IPS-18a (cell line): ENCODE results near the gene ETDC.
"Not testable (repeated sequence)": the region's sequence is repeated elsewhere in the genome, so short reads cannot be mapped to it uniquely, and the experiment has no call there.

Experiments used
- H3K27ac ChIP-seq: one replicate; pipeline ENCODE4 v1.5.1; 2013; ENCODE audit warnings: low read length
- H3K27me3 ChIP-seq: one replicate; pipeline ENCODE4 v1.6.1; 2013; ENCODE audit warnings: mild to moderate bottlenecking, low read length; ENCODE audit not compliant: control insufficient read depth, insufficient read depth
- H3K36me3 ChIP-seq: one replicate; pipeline ENCODE4 v1.6.1; 2013; ENCODE audit warnings: low read depth, low read length; ENCODE audit not compliant: control insufficient read depth
- H3K4me1 ChIP-seq: one replicate; pipeline ENCODE4 v1.6.1; 2013; ENCODE audit warnings: low read depth, low read length; ENCODE audit not compliant: control insufficient read depth
- H3K4me3 ChIP-seq: one replicate; pipeline ENCODE4 v1.5.1; 2013; ENCODE audit warnings: low read length
- H3K9ac ChIP-seq: one replicate; pipeline ENCODE4 v1.6.1; 2013; ENCODE audit warnings: mild to moderate bottlenecking, low read length, moderate library complexity
- H3K9me3 ChIP-seq: one replicate; pipeline ENCODE4 v1.6.1; 2013; ENCODE audit warnings: low read depth, low read length; ENCODE audit not compliant: control insufficient read depth

Gene ETDC

DNA sequence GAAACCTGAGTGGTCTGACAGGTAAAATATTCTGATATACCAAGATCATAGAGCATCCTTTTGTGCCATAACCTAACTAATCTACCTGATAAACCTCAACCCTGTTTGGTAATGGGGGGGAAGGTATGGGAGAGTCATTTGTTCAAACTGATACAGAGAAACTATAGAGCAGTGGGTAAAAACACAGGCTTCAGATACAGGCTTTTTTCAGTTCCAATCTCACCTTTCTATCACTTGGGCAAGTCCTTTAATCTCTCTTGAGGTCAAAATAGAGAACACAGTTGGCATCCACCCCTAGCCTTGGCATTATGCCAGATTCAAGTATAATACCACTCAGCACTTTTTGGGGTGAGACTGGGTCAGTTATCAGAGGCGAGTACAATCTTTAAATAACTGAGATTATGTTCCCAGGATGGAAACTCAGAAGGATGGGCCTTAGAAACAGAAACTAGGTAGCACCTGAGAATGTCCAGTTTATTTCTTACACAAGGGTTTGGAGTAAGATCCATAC is 880 bp upstream of the ETDC start:
- Histone ChIP-seq H3K4me3 (no peak overlapping the region), H3K27ac (no peak overlapping the region), H3K4me1 (no peaks in the 10 kb centered on the region), H3K27me3 (no peaks in the 10 kb centered on the region), H3K9ac (no peak overlapping the region), H3K36me3 (no peaks in the 10 kb centered on the region), H3K9me3 (peaks cover 8% of the 10 kb centered on the region)

DNA sequence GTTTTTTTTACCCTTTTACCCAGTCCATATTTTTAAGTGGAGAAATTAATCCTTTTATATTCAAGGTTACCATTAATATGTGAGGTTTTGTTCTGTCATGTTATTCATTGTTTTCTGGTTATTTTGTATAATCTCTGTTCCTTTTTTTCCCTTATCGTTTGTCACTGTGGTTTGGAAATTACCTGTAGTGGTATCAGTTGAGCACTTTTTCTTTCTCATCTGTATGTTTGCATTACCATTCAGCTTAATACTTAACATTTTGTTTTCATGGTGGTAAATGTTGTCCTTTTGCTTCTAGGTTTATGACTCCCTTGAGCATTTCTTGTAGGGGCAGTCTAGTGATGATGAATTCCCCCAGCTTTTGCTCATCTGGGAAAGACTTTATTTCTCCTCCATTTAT is 6.6 kb downstream of the ETDC start:
- peaks cover 24% of the 10 kb centered on the region for H3K9me3 ChIP-seq
- H3K27ac ChIP-seq, result no peak overlapping the region
- no peaks in the 10 kb centered on the region for H3K4me1 ChIP-seq
- H3K4me3 ChIP-seq, result no peak overlapping the region
- H3K9ac ChIP-seq, result no peak overlapping the region
- H3K36me3 ChIP-seq, result no peaks in the 10 kb centered on the region
- peaks cover 24% of the 10 kb centered on the region for H3K27me3 ChIP-seq

DNA sequence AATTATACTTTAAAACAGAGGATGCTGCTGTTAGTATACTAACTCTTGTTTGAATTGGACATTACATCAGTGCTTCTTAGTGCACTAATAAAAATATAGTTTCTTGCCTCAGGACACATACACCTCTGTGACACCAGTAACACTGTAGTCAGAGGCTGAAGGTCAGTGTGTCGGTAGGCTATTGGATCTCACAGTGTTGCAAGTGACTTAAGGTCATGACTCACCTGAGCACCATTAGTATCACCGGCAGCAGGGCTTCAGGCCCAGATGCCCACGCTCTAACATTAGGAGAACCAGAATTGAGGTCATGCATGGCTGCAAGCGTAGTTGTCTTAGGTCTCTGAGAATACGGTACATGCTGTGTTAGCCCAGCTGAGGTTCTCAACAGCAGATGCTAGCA is 15.2 kb downstream of the ETDC start:
- Histone ChIP-seq H3K9ac (no peak overlapping the region), H3K4me3 (no peak overlapping the region), H3K27me3 (peaks cover 66% of the 10 kb centered on the region), H3K36me3 (no peaks in the 10 kb centered on the region), H3K9me3 (peaks cover 14% of the 10 kb centered on the region), H3K4me1 (no peaks in the 10 kb centered on the region), H3K27ac (no peak overlapping the region)

DNA sequence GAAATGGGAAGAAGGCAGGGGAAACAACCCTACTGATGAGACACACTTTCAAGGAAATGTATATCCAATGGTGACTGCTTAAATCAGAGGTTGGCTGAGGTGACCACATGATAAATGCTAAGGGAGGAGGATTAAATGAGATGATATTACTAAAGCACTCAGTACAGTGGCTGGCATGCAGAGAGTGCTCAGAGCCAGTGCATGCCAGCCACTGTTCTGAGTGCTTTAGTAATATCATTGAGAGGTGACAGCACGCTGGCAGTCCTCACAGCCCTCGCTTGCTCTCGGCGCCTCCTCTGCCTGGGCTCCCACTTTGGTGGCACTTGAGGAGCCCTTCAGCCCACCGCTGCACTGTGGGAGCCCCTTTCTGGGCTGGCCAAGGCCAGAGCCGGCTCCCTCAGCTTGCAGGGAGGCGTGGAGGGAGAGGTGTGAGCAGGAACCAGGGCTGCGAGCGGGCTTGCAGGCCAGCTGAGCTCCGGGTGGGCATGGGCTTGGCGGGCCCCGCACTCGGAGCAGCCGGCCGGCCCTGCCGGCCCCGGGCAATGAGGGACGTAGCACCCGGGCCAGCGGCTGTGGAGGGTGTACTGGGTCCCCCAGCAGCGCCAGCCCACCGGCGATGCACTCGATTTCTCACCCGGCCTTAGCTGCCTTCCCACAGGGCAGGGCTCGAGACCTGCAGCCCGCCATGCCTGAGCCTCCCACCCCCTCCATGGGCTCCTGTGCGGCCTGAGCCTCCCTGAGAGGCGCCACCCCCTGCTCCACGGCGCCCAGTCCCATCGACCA is 15.9 kb downstream of the ETDC start:
- peaks cover 58% of the 10 kb centered on the region for H3K27me3 ChIP-seq
- H3K4me3 ChIP-seq, H3K27ac ChIP-seq, H3K36me3 ChIP-seq, H3K9ac ChIP-seq, H3K4me1 ChIP-seq: not testable (repeated sequence)
- peaks cover 19% of the 10 kb centered on the region for H3K9me3 ChIP-seq

DNA sequence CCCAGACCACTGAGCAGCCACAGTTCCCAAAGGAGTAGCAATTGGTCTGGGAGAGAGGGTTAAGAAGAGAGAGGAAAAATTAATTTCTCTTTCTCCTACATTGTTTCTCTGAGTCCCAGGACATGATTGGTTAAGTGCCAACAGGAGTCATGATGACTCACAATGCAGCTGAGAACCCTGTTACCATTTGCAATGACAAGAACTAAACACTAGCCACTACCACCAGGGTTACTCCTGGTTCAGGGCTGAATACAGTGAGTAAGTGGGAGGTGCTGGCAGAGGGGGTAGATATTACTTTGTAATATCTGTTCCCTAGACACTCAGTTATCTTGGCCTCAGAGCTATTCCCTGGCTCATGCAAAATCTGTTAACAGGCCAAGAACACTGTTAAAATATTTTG is 18.0 kb downstream of the ETDC start:
- Histone ChIP-seq H3K4me3 (no peak overlapping the region), H3K36me3 (no peaks in the 10 kb centered on the region), H3K27me3 (peaks cover 38% of the 10 kb centered on the region), H3K27ac (no peak overlapping the region), H3K4me1 (no peaks in the 10 kb centered on the region), H3K9me3 (peaks cover 15% of the 10 kb centered on the region), H3K9ac (no peak overlapping the region)

DNA sequence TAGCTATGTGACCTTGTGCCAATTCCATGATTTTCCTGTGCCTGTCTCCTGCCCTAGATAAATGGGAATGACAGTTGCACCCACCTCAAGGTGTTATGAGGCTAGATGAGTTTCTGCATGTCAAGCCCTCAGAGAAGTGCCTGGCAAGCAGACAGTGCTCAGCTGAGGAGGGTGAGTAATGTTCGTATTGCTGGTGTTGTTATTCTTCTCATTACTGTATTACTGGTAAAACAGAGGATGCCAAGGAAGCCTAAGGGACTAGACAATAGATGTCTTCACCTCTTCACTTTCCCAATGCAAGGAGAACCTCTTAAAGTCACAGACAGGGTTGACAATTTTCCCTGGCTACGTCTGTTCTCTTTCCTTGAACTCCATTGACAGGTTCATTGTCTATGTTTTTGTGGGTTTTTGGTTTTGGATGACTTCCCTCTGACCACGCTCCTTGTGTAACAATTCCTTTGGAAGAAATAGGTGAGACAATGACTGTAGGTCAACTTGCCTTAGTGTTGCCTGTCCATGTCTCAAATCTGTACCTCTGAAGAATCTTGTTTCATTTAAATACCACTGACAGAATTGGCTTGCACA is 19.2 kb downstream of the ETDC start:
- H3K4me3 ChIP-seq, result no peak overlapping the region
- no peak overlapping the region for H3K27ac ChIP-seq
- H3K9me3 ChIP-seq, result peaks cover 6% of the 10 kb centered on the region
- H3K9ac ChIP-seq, result no peak overlapping the region
- peaks cover 26% of the 10 kb centered on the region for H3K27me3 ChIP-seq
- no peaks in the 10 kb centered on the region for H3K4me1 ChIP-seq
- H3K36me3 ChIP-seq, result no peaks in the 10 kb centered on the region

DNA sequence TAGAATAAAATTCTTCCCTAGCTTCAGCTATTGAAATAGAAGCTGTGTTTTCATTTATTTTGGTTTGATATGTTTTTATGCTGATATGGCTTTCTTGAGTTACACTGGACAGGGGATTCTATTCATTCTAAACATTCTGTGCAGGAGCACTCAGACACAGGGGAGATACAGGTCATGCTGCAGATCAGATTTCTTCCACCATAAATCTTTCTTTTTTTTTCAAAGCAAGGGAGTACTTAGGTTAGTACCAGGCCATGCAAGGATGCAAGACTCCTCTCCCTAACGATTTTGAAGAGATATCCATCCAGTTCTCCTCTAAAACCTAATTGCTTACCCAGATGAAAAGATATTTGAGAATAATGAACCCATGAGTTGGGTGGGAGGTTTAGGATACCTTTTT is 21.4 kb downstream of the ETDC start:
- Histone ChIP-seq H3K9ac (no peak overlapping the region), H3K27me3 (peaks cover 8% of the 10 kb centered on the region), H3K4me1 (no peaks in the 10 kb centered on the region), H3K27ac (no peak overlapping the region), H3K36me3 (no peaks in the 10 kb centered on the region), H3K4me3 (no peak overlapping the region), H3K9me3 (peaks cover 10% of the 10 kb centered on the region)

DNA sequence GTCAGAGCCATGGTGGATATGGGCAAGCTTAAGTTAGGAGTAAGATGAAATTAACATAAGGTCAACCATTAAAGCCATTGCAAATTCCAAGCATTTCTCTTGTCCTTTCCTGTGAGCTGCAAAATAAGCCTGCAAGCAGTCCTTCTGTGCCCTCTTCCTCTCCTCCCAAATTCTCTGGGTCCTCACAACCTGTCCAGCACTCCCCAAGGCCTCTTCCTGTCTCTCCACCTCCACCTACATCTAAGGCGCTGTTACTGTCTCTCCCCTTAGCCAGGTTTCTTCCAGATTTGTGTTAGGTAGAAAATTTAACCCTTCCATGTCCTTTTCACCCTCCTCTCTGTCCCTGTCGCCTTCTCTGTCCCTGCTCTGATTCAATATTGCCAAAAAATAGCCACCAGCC is 22.2 kb downstream of the ETDC start:
- Histone ChIP-seq H3K4me3 (no peak overlapping the region), H3K9me3 (peaks cover 10% of the 10 kb centered on the region), H3K9ac (no peak overlapping the region), H3K4me1 (no peaks in the 10 kb centered on the region), H3K27me3 (peaks cover 8% of the 10 kb centered on the region), H3K36me3 (no peaks in the 10 kb centered on the region), H3K27ac (no peak overlapping the region)

DNA sequence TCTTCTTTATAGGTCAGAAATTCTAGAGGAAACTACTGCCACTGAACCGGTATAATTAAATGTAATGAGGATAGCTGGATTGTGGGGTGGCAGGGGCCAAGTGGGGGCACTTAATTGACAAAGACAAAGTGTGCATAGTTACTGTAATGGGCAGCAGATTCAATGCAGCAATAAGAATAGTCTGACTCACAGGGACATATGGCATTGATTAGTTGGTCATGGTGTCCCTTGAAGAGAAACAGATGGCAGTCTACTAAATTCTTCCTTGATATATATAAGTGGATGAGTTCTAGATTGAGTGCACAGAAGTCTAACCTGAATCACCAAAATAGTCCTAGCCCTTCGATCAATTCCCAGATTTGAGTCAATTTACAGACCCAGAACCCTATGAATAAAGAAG is 31.6 kb downstream of the ETDC start:
- no peak overlapping the region for H3K27ac ChIP-seq
- no peak overlapping the region for H3K9ac ChIP-seq
- H3K4me1 ChIP-seq, result no peaks in the 10 kb centered on the region
- no peak overlapping the region for H3K4me3 ChIP-seq
- H3K27me3 ChIP-seq, result no peaks in the 10 kb centered on the region
- peaks cover 3% of the 10 kb centered on the region for H3K9me3 ChIP-seq
- H3K36me3 ChIP-seq, result no peaks in the 10 kb centered on the region

DNA sequence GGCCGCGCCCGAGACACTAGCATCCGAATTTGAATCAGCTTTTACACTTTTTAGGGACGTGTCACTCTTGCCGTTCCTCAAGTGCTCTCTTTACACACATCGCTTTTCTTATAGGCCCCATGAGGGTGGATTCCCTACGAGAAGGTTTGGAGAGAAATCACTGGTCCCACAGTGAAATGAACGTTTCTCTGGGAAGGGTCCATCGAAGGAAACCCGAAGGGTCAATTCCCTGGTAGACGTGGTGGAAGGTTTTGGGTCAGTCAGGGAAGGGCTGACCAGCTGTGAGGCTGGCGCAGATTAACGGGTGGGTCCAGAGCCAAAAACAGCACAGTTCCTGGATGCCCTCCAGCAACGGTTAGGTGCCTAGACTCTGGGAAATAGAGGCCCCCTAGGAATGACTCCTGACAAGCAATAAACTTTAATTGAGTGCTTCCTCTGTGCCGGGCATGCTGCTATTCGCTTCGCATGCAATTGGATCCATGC is 35.9 kb downstream of the ETDC start:
- peaks cover 2% of the 10 kb centered on the region for H3K36me3 ChIP-seq
- H3K9me3 ChIP-seq, result peaks cover 7% of the 10 kb centered on the region
- H3K4me1 ChIP-seq, result no peaks in the 10 kb centered on the region
- no peak overlapping the region for H3K9ac ChIP-seq
- H3K27ac ChIP-seq, result no peak overlapping the region
- no peaks in the 10 kb centered on the region for H3K27me3 ChIP-seq
- peak overlapping the region; percentile 78 for H3K4me3 ChIP-seq

DNA sequence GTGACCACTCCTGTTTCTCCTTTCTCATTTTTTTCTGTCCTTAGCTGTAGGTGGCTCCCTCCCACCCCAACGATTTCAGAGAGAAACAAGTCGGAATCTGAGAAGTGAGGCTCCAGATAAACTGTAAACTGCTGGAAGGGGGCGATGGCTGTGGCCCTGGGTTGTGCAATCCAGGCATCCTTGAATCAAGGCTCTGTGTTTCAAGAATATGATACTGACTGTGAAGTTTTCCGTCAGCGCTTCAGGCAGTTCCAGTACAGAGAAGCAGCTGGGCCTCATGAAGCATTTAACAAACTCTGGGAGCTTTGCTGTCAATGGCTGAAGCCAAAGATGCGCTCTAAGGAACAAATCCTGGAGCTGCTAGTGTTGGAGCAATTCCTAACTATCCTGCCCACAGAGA is 37.7 kb downstream of the ETDC start:
- H3K36me3 ChIP-seq, result peaks cover 2% of the 10 kb centered on the region
- H3K4me1 ChIP-seq, result no peaks in the 10 kb centered on the region
- no peak overlapping the region for H3K27ac ChIP-seq
- H3K27me3 ChIP-seq, result no peaks in the 10 kb centered on the region
- no peak overlapping the region for H3K9ac ChIP-seq
- H3K9me3 ChIP-seq, result peaks cover 7% of the 10 kb centered on the region
- H3K4me3 ChIP-seq, result no peak overlapping the region
